ENCODE data around the gene TBX10.

The TBX10 gene

DNA sequence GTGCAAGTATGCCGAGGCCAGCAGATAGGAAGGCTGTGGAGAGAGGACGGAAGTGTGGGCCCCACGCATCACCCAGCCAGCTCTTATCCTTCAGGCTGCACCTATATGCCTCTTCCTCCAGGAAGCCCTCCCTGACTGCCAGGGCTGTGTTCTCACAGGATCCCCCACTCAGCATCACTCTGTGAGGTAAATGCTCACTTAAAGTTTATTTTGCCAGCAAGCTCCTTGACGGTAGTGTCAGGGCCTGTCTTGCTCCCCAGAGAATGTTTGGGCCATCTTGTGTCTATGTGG is 4.4 kb downstream of the TBX10 start:
- no peak for DNase-seq (ENCODE audit: low read depth, low spot score)
- Histone ChIP-seq H3K4me3 (no peak overlapping the region), H3K9me3 (ENCODE audit: low read depth, low read length) (no peaks in the 10 kb centered on the region), H3K36me3 (ENCODE audit: insufficient read depth, low read length) (no peaks in the 10 kb centered on the region), H3K9ac (ENCODE audit: insufficient read length) (no peak overlapping the region), H3K27ac (no peak overlapping the region)
- no peak for TF ChIP-seq EZH2 (IDR thresholded peaks at IDR 0.05)
- TF ChIP-seq POLR2AphosphoS5 (IDR thresholded peaks at IDR 0.05; ENCODE audit: borderline replicate concordance, low read depth, low read length): no peak
- no peak for TF ChIP-seq FOXP2 (optimal IDR thresholded peaks at IDR 0.05; ENCODE audit: control extremely low read depth, extremely low read length, insufficient read depth)

DNA sequence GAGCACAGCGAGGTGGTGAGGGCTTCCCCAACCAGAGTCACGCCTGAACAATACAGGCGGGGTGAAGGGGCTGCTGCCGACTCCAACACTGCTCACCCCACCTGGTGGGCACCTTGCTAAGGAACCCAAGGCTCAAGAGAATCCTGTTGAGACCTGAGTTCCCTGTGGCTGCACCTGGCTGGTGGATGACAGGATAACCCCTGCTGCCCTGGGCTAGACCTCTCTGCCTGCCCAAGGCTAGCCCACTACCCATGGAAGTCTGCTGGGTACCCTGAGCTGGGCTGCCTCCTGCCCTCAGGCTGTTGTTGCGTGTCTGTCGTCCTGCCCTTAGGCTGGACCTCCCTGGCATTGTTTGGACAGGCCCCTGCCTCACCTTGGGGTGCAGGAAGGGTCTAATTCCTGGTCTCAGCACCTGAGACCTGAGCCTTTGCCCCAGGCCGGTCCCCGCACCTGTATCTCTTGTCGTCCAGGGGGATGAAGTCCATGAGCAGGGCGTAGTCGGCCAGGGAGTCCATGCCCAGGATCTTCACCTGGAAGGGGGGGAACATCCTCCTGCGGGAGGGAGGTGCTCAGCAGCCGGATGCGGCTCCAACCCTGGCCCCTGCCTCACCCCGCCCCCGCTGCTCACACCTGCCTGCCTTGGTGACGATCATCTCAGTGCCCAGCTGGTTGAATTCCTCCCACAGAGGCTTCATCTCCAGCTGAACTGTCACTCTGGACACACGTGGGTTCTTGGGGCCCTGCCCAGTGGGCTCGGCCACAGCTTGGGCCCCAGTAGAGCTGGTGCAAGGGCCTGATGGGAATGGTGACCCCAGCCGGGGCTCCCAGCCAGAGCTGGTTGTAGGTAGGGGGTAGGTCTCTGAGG is 5.0 kb downstream of the TBX10 start:
- H3K4me3 ChIP-seq: no peak overlapping the region
- no peak overlapping the region for H3K27ac ChIP-seq
- no peak for TF ChIP-seq EZH2 (IDR thresholded peaks at IDR 0.05)
- no peak for TF ChIP-seq FOXP2 (optimal IDR thresholded peaks at IDR 0.05; ENCODE audit: control extremely low read depth, extremely low read length, insufficient read depth)
- TF ChIP-seq POLR2AphosphoS5 (IDR thresholded peaks at IDR 0.05; ENCODE audit: borderline replicate concordance, low read depth, low read length): no peak
- no peak for DNase-seq (ENCODE audit: low read depth, low spot score)
- no peaks in the 10 kb centered on the region for H3K36me3 ChIP-seq (ENCODE audit: insufficient read depth, low read length)
- no peak overlapping the region for H3K9ac ChIP-seq (ENCODE audit: insufficient read length)
- H3K9me3 ChIP-seq (ENCODE audit: low read depth, low read length): no peaks in the 10 kb centered on the region

DNA sequence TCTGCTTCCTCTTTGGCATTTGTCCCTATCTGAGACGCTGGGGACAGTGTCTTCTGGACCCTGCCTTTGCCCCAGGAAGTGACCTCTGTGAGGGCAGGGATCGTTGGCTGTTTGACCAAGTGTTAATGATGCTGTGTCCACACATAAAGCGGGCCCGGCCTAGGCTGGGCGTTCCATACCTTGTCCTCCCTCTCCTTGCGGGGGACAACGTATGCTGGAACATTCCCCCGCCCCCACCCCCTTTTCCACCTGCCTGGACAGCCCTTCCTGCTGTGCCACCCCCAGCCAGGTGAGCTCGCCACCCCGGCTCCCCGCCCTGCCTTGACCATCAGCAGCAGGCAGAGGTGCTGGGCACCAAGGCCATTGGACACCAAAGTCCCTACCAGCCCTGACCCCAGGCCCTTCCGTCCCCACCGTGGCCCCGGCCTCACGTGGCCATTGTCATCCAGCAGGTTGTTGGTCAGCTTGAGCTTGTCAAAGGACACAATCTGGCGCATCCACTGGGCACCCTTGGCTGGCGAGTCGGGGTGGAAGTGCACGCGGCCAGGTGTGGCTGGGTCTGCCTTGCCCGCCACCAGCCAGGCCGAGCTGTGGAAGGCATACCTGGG is 5.7 kb downstream of the TBX10 start:
- no peak for DNase-seq (ENCODE audit: low read depth, low spot score)
- no peak for TF ChIP-seq EZH2 (IDR thresholded peaks at IDR 0.05)
- no peak for TF ChIP-seq POLR2AphosphoS5 (IDR thresholded peaks at IDR 0.05; ENCODE audit: borderline replicate concordance, low read depth, low read length)
- TF ChIP-seq FOXP2 (optimal IDR thresholded peaks at IDR 0.05; ENCODE audit: control extremely low read depth, extremely low read length, insufficient read depth): no peak
- no peak overlapping the region for H3K27ac ChIP-seq

DNA sequence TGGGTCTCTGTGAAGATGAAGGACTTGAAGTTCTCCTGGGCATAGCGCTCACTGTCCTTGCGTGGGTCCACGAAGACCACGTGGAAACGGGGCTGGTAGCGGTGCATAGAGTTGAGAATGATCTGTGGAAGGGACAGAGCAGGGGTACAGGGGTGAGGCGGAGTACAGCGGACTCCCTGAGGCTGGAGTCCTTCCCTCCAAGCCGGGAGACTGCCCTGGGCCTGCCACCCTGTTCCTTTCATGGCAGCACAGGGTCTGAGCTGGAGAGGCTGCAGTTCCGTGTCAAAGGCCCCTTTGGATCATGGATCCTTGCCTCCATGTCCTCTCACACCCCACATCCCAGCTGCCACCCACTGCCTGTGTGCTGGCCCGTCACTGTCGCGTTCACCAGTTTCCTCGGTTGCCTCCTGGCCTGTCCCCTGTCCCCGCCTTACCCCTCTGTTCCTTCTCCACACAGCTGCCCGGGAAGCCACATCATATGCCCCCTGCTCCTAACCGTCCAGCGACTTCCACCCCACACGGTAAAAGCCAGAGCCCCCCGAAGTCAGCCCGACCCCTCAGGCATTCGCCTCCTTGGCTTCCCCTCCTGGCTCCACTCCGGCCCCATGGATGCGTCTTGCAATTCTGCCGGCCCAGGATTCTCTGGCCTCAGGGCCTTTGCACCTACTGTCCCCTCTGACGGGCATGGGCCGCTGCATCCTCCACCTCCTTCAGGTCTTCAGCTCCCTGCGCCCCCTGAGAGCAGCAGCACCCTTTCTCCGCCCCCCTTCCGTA is 6.4 kb downstream of the TBX10 start:
- Histone ChIP-seq H3K27ac (no peak overlapping the region), H3K9ac (ENCODE audit: insufficient read length) (no peak overlapping the region), H3K36me3 (ENCODE audit: insufficient read depth, low read length) (no peaks in the 10 kb centered on the region), H3K4me3 (no peak overlapping the region), H3K9me3 (ENCODE audit: low read depth, low read length) (no peaks in the 10 kb centered on the region)
- DNase-seq (ENCODE audit: low read depth, low spot score): no peak
- TF ChIP-seq FOXP2 (optimal IDR thresholded peaks at IDR 0.05; ENCODE audit: control extremely low read depth, extremely low read length, insufficient read depth): no peak
- no peak for TF ChIP-seq EZH2 (IDR thresholded peaks at IDR 0.05)
- no peak for TF ChIP-seq POLR2AphosphoS5 (IDR thresholded peaks at IDR 0.05; ENCODE audit: borderline replicate concordance, low read depth, low read length)

More for the DNA sequence above, 5.7 kb downstream of the TBX10 start:
- Histone ChIP-seq H3K9me3 (ENCODE audit: low read depth, low read length) (no peaks in the 10 kb centered on the region), H3K36me3 (ENCODE audit: insufficient read depth, low read length) (no peaks in the 10 kb centered on the region), H3K9ac (ENCODE audit: insufficient read length) (no peak overlapping the region), H3K4me3 (no peak overlapping the region)

DNA sequence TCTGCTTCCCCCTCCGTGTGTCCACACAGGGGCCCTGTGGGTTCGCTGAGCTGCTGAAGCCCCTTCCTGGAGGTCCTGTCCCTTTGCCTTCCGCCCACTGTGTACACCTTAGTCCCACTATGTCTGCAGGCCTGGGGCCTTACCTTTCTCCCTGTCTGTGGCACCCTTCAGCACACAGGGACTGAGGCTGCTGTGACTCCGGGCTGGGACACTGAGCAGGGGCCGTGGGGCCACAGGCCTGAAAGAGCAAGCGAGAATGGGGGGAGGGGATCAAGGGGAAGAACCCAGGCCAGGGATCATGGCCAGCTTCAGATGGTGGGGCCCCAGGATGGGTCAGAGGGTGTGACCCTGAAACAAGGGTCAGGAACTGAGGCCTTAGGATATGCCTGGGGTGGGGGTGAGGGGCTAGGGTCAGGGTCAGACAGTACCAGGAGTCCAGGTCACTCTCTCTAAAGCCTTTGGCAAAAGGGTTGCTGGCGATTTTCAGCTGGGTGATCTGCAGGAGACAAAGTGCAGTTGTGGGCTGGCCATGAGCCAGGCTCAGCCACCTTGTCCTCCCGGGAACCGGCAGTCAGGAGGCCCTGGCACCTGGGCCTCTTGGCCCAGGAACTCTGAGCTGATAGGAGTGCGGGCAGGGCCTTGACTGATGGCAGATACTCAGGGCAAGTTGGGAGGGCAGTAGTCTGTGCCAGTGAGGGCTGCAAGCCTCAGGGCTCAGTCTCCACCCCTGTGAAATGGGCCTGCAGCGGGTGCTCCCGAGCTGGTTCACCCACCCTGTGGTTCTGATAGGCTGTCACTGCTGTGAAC is 7.2 kb downstream of the TBX10 start:
- DNase-seq (ENCODE audit: low read depth, low spot score): no peak
- no peak overlapping the region for H3K27ac ChIP-seq
- H3K9ac ChIP-seq (ENCODE audit: insufficient read length): no peak overlapping the region
- no peak for TF ChIP-seq EZH2 (IDR thresholded peaks at IDR 0.05)
- no peak for TF ChIP-seq POLR2AphosphoS5 (IDR thresholded peaks at IDR 0.05; ENCODE audit: borderline replicate concordance, low read depth, low read length)
- no peak for TF ChIP-seq FOXP2 (optimal IDR thresholded peaks at IDR 0.05; ENCODE audit: control extremely low read depth, extremely low read length, insufficient read depth)
- H3K36me3 ChIP-seq (ENCODE audit: insufficient read depth, low read length): no peaks in the 10 kb centered on the region
- H3K4me3 ChIP-seq: no peak overlapping the region
- H3K9me3 ChIP-seq (ENCODE audit: low read depth, low read length): no peaks in the 10 kb centered on the region

DNA sequence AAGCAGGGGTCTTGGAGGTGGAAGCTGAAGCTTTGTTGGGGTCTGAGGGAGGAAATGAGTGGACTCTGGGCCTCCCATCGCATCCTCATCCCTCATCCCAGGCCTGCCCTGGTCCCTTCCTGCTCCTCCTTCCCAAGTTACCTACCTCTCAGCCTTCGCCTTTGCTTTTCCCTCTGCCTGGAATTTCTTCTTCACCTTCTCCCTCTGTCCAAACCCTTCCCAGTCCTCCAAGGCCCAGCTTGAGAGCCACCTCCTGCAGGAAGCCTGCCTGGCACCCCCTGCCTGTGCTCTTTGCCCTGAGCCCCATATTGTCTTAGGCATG is 7.7 kb downstream of the TBX10 start:
- TF ChIP-seq POLR2AphosphoS5 (IDR thresholded peaks at IDR 0.05; ENCODE audit: borderline replicate concordance, low read depth, low read length) (no peak), EZH2 (IDR thresholded peaks at IDR 0.05) (no peak), FOXP2 (optimal IDR thresholded peaks at IDR 0.05; ENCODE audit: control extremely low read depth, extremely low read length, insufficient read depth) (no peak)
- Histone ChIP-seq H3K9ac (ENCODE audit: insufficient read length) (no peak overlapping the region), H3K9me3 (ENCODE audit: low read depth, low read length) (no peaks in the 10 kb centered on the region), H3K4me3 (no peak overlapping the region), H3K36me3 (ENCODE audit: insufficient read depth, low read length) (no peaks in the 10 kb centered on the region), H3K27ac (no peak overlapping the region)
- DNase-seq (ENCODE audit: low read depth, low spot score): no peak

DNA sequence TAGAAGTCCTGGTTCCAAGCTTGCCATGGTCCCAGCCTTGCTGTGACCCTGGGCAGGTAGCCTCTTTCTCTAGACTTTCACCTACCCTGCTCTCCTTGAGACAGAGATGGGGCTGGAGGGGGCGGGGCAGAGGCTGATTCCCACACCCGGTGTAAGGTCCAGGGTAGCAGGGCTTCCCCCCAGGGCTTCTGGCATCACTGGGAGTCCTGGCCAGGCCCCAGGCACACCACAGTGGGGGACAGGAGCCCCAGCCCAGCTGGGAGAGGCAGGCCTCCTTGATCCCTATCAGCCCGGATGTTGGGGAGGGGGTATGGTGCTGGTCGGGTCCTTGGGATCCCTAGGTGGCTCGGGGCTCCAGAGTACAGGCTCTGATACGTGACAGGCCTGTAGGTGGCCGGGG is 8.2 kb downstream of the TBX10 start:
- Histone ChIP-seq H3K36me3 (ENCODE audit: insufficient read depth, low read length) (no peaks in the 10 kb centered on the region), H3K9ac (ENCODE audit: insufficient read length) (no peak overlapping the region), H3K4me3 (no peak overlapping the region), H3K27ac (no peak overlapping the region), H3K9me3 (ENCODE audit: low read depth, low read length) (no peaks in the 10 kb centered on the region)
- DNase-seq (ENCODE audit: low read depth, low spot score): no peak
- no peak for TF ChIP-seq EZH2 (IDR thresholded peaks at IDR 0.05)
- no peak for TF ChIP-seq FOXP2 (optimal IDR thresholded peaks at IDR 0.05; ENCODE audit: control extremely low read depth, extremely low read length, insufficient read depth)
- TF ChIP-seq POLR2AphosphoS5 (IDR thresholded peaks at IDR 0.05; ENCODE audit: borderline replicate concordance, low read depth, low read length): no peak

DNA sequence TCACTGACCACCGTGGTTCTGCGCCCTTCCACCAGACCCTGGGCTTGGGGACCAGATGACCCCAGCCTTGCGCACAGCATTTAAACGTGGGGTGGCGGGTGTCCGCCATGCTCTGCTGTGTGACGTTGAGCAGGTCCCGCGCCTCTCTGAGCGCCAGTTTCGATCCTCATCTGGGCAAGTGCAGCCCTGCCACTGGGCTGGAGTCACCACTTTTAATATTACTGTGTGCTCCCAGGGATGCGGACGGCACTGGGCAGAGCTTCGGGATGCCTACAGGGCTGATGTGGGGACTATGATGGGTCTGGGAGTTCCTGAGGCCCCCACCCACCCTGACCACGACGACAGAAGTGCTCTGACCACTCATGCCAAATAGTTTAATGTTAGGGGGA is 8.6 kb downstream of the TBX10 start:
- DNase-seq (ENCODE audit: low read depth, low spot score): no peak
- TF ChIP-seq POLR2AphosphoS5 (IDR thresholded peaks at IDR 0.05; ENCODE audit: borderline replicate concordance, low read depth, low read length) (no peak), EZH2 (IDR thresholded peaks at IDR 0.05) (no peak), FOXP2 (optimal IDR thresholded peaks at IDR 0.05; ENCODE audit: control extremely low read depth, extremely low read length, insufficient read depth) (no peak)
- Histone ChIP-seq H3K36me3 (ENCODE audit: insufficient read depth, low read length) (no peaks in the 10 kb centered on the region), H3K27ac (no peak overlapping the region), H3K9ac (ENCODE audit: insufficient read length) (peak overlapping the region; percentile 53), H3K4me3 (peak overlapping the region; percentile 89), H3K9me3 (ENCODE audit: low read depth, low read length) (no peaks in the 10 kb centered on the region)
